Right lobe of liver (tissue), 4 donors: ENCODE measurements around the gene PPP1R14B.

Source experiments
- POLR2A ChIP-seq: fragments of 450-650 bp; IDR thresholded peaks from one replicate; pipeline ENCODE4 v1.6.1; 2017; ENCODE audit warnings: antibody characterized with exemption, mild to moderate bottlenecking
- TF ChIP-seq, protein P1 (sequence below), 4 donors: fragments of 200-600 bp in 3 of 4; fragments of 450-650 bp in 1 of 4; IDR thresholded peaks; one replicate each; pipeline versions ENCODE4 v1.5.1 to v1.8.0; 2016 to 2022; ENCODE audit warnings: antibody characterized with exemption in 4 of 4, mild to moderate bottlenecking in 2 of 4
- donor health status: DM: no; HTN: no; CAD: no.
- donor health status: DM: no; HTN: no; CAD: no.
- donor health status: DM: no; HTN: yes; CAD: no.

- TF ChIP-seq, protein P1, sequence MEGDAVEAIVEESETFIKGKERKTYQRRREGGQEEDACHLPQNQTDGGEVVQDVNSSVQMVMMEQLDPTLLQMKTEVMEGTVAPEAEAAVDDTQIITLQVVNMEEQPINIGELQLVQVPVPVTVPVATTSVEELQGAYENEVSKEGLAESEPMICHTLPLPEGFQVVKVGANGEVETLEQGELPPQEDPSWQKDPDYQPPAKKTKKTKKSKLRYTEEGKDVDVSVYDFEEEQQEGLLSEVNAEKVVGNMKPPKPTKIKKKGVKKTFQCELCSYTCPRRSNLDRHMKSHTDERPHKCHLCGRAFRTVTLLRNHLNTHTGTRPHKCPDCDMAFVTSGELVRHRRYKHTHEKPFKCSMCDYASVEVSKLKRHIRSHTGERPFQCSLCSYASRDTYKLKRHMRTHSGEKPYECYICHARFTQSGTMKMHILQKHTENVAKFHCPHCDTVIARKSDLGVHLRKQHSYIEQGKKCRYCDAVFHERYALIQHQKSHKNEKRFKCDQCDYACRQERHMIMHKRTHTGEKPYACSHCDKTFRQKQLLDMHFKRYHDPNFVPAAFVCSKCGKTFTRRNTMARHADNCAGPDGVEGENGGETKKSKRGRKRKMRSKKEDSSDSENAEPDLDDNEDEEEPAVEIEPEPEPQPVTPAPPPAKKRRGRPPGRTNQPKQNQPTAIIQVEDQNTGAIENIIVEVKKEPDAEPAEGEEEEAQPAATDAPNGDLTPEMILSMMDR (IDR thresholded peaks at IDR 0.05): no peak
- TF ChIP-seq POLR2A: no peak
These were observed 7.7 kb downstream of the PPP1R14B start for GRCh38 chr11:64238999-64239398.
